RWPE1 (cell line): ENCODE results near the gene NDUFAF4.
"Not testable (repeated sequence)": the region's sequence is repeated elsewhere in the genome, so short reads cannot be mapped to it uniquely, and the experiment has no call there.

Experiments used
- CTCF ChIA-PET: fragments of 350-600 bp; sonication (Branson Sonifier 250); formaldehyde crosslinking; extraction: SDS; loops from one replicate; lab custom pipeline; 2021; lab: Yijun Ruan, JAX
- POLR2A ChIA-PET: fragments of 400-600 bp; formaldehyde crosslinking; extraction: SDS; loops from one replicate; lab custom pipeline; 2020; ENCODE audit warnings: antibody characterized with exemption; ENCODE audit not compliant: low non-redundant PET; lab: Yijun Ruan, JAX
- DNase-seq: peaks from one replicate; pipeline ENCODE4 v3.0.0; 2012; ENCODE audit warnings: low spot score
- H3K27ac ChIP-seq: fragments of 450-650 bp; 2 replicates; pipeline ENCODE4 v1.5.1; 2017
- TF ChIP-seq, protein P1 (sequence below): fragments of 450-650 bp; conservative IDR thresholded peaks from 2 replicates; pipeline ENCODE4 v1.5.1; 2017; ENCODE audit warnings: low read depth, mild to moderate bottlenecking

The NDUFAF4 gene

DNA sequence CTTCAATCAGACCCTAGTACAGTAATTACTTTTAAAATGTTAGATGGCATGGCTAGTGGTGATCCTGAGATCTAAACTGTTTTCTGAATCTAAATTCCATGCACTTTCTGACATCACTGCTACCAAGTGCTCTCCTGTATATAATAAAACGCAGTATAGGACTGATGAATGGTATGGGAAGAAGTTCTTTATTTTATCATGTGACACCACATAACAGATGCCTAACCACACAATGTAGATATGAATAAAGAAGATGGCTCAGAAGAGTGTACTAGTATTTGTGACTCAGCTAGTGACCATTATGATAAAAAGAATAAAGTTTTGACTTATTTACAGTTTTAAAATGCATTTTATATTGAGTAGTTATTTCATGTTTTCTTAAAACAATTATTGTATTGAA, 8.5 kb downstream of the NDUFAF4 start:
- DNase-seq, result no peak
- POLR2A ChIA-PET, result no interaction called here
- CTCF ChIA-PET, result no interaction called here
- H3K27ac ChIP-seq, result no peak overlapping the region
- TF ChIP-seq, protein P1, sequence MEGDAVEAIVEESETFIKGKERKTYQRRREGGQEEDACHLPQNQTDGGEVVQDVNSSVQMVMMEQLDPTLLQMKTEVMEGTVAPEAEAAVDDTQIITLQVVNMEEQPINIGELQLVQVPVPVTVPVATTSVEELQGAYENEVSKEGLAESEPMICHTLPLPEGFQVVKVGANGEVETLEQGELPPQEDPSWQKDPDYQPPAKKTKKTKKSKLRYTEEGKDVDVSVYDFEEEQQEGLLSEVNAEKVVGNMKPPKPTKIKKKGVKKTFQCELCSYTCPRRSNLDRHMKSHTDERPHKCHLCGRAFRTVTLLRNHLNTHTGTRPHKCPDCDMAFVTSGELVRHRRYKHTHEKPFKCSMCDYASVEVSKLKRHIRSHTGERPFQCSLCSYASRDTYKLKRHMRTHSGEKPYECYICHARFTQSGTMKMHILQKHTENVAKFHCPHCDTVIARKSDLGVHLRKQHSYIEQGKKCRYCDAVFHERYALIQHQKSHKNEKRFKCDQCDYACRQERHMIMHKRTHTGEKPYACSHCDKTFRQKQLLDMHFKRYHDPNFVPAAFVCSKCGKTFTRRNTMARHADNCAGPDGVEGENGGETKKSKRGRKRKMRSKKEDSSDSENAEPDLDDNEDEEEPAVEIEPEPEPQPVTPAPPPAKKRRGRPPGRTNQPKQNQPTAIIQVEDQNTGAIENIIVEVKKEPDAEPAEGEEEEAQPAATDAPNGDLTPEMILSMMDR, result no peak

DNA sequence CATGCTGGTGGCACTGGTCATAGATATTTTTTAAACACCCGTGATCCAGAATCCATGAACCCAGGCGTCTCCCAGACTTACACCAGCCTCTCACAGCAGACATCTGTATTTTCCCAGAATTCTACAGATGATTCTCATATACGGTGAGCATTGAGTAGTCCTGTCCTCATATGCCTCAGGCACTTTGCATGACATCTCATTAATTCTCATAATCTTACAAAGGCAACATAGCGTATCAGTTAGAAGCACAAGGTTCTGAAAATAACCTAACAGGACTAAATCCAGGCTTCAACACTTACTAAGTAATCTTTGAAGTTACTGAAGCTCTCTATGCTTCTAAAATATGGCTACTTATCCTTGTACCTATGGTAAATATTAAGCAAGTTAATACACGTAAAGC, 8.9 kb downstream of the NDUFAF4 start:
- DNase-seq, result no peak
- CTCF ChIA-PET, result no interaction called here
- TF ChIP-seq, protein P1, result no peak
- POLR2A ChIA-PET, result no interaction called here
- H3K27ac ChIP-seq, result no peak overlapping the region

DNA sequence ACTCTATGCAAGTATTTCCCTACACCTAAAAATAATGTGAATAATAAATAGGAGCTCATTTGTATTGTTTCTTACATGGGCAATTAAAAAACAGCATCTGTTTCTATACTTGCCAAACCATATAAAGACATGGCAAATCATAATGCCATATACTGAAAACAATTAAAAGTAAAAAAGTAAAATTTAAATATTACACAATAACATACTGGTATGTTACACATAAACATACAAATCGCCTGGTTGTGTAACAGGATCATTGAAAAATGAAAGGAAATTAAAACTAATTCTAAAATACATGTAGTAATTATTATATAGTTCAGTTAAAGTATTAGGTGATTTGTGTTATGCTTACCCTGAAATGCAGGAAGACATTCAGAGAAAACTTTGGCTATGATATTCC, 11.2 kb downstream of the NDUFAF4 start:
- POLR2A ChIA-PET, result no interaction called here
- CTCF ChIA-PET, result no interaction called here
- no peak for DNase-seq
- TF ChIP-seq, protein P1, result no peak
- H3K27ac ChIP-seq, result no peak overlapping the region

DNA sequence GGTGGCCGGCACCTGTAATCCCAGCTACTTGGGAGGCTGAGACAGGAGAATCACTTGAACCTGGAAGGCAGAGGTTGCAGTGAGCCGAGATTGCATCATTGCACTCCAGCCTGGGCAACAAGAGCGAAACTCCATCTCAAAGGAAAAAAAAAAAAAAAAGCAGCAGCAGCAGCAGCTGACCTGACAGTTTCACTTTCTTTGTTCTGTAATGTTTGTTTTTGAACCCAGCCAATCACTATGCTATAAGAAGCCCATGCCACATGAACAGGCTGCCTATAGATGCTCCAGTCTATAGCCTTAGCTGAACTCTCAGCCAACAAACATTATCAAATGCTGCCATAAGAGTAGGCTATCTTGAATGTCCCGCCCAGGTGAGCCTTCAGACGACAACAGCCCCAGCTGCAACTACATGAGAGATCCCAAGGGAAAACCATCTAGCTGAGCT, 12.5 kb downstream of the NDUFAF4 start:
- POLR2A ChIA-PET, H3K27ac ChIP-seq, DNase-seq: not testable (repeated sequence)
- CTCF ChIA-PET, result interaction anchor here (0.5 to 2.0 kb wide), 3 partner anchors 13 to 612 kb away, joined by 3 to 7 read pairs (median 4); no protein-coding TSS in a partner anchor

DNA sequence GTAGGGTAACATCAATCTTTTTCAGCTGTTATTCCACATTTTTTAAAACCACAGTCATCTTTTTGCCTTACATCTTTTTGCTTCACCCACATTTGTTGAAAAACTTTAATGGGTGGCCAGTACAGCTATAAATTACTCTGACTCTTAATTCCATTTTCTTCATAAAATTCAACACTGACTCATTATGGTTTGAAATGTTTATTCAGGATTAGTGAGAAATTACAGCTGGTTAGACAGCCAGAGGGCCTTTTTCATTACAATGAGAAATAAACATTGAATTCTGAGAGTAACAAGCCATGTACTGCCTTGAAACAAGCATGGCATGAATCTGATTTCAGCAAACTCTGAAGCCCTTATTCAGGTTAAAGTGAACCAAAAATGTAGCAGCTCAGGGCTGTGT, 19.5 kb downstream of the NDUFAF4 start:
- ChIA-PET POLR2A (no interaction called here), CTCF (interaction anchor here (0.6 kb wide), 1 partner anchor 996 kb away, joined by 3 read pairs; no protein-coding TSS in a partner anchor)
- no peak overlapping the region for H3K27ac ChIP-seq
- DNase-seq, result peak; percentile 3
- TF ChIP-seq, protein P1, result no peak

DNA sequence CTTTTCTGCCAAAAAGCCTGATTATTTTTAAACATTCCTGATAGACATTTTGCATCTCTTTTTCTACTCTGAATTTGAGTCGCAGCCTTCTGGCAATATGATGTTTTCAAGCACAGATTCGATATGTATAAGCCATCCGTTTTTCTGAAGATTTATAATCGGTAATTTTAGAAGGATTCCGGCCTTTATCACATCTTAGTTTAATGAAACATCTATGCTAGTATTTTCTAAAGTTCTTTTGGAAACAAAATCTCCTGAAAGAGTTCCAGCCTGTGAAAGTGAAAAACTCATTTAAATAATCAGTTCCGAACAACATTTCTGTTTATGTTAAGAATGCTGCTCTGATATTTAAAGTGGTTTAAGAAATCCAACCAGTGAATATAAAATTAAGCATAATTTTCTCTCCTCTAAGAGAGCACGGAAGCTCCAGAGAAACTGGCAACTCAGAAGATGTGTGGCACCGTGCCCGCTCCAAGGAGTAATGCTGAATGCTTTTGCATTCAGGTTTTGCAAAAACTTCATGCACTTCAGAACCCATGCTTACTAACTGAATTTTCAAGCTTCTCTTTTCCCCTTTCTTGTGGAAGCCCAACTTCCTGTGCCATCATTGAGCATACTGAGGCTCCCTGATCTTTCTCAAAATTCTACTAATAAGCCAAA, 20.7 kb downstream of the NDUFAF4 start:
- no peak overlapping the region for H3K27ac ChIP-seq
- TF ChIP-seq, protein P1, result no peak
- DNase-seq, result no peak
- CTCF ChIA-PET, result interaction anchor here (0.6 kb wide), 1 partner anchor 1081 kb away, joined by 3 read pairs; no protein-coding TSS in a partner anchor
- POLR2A ChIA-PET, result no interaction called here

DNA sequence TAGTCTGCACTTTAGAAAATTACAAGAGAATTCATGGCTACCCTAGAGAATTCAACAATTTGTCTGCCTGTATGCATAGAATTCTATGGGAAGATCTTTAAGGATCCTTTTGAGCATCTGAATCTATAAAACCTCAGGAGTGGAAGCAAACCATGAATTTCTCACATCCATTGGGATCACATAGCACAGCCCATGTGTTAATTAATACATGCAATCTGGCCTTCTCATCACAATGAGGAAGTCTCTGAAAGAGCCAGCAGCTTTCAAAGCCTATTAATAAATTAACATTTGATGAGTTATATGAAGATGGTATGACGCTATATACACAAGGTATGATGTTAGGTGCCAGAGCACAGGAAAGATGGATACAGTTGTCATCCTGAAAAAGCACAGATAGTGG, 24.7 kb downstream of the NDUFAF4 start:
- POLR2A ChIA-PET, result no interaction called here

More for the DNA sequence above, 24.7 kb downstream of the NDUFAF4 start:
- TF ChIP-seq, protein P1, result no peak
- CTCF ChIA-PET, result interaction anchor here (0.6 kb wide), 1 partner anchor 212 kb away, joined by 8 read pairs; no protein-coding TSS in a partner anchor
- DNase-seq, result no peak
- H3K27ac ChIP-seq, result no peak overlapping the region
